ENCODE measurements around the gene ATP2C1.
A peak's percentile ranks its signal among the peaks of the same experiment; 100 is the strongest.
"Not testable (repeated sequence)": the region's sequence is repeated elsewhere in the genome, so short reads cannot be mapped to it uniquely, and the experiment has no call there.

Gene ATP2C1

GRCh38 chr3:130893376-130894129, at the start of gene ATP2C1:
Gene ATP2C1 (plus strand): TSS chr3:130894084. CDS start chr3:130894770, 686 bp downstream.
- DNase-seq (ENCODE audit: low read depth, low spot score): peak; percentile 97

GRCh38 chr3:130844462-130844861, 49.4 kb upstream of the ATP2C1 start:
- no peak for DNase-seq (ENCODE audit: low read depth, low spot score)

- DNase-seq (ENCODE audit: low read depth, low spot score): no peak
Observed at GRCh38 chr3:130846181-130846580, 47.7 kb upstream of the ATP2C1 start.

GRCh38 chr3:130849091-130849552, 44.8 kb upstream of the ATP2C1 start:
- no peak for DNase-seq (ENCODE audit: low read depth, low spot score)

GRCh38 chr3:130850044-130850797, 43.7 kb upstream of the ATP2C1 start:
- DNase-seq (ENCODE audit: low read depth, low spot score): no peak

- DNase-seq (ENCODE audit: low read depth, low spot score): no peak
Observed at GRCh38 chr3:130850843-130851242, 43.0 kb upstream of the ATP2C1 start.

GRCh38 chr3:130851277-130851676, 42.6 kb upstream of the ATP2C1 start:
- no peak for DNase-seq (ENCODE audit: low read depth, low spot score)

- no peak for DNase-seq (ENCODE audit: low read depth, low spot score)
Observed at GRCh38 chr3:130853581-130853980, 40.3 kb upstream of the ATP2C1 start.

- no peak for DNase-seq (ENCODE audit: low read depth, low spot score)
Observed at GRCh38 chr3:130854208-130854864, 39.5 kb upstream of the ATP2C1 start.

- no peak for DNase-seq (ENCODE audit: low read depth, low spot score)
Observed at GRCh38 chr3:130857336-130858026, 36.4 kb upstream of the ATP2C1 start.

- DNase-seq (ENCODE audit: low read depth, low spot score): not testable (repeated sequence)
Observed at GRCh38 chr3:130862130-130862529, 31.8 kb upstream of the ATP2C1 start.

GRCh38 chr3:130865489-130865888, 28.4 kb upstream of the ATP2C1 start:
- DNase-seq (ENCODE audit: low read depth, low spot score): no peak

- DNase-seq (ENCODE audit: low read depth, low spot score): no peak
Observed at GRCh38 chr3:130866327-130866726, 27.6 kb upstream of the ATP2C1 start.

- DNase-seq (ENCODE audit: low read depth, low spot score): no peak
Observed at GRCh38 chr3:130870423-130870822, 23.5 kb upstream of the ATP2C1 start.

- no peak for DNase-seq (ENCODE audit: low read depth, low spot score)
Observed at GRCh38 chr3:130876594-130876993, 17.3 kb upstream of the ATP2C1 start.

GRCh38 chr3:130878464-130878863, 15.4 kb upstream of the ATP2C1 start:
- DNase-seq (ENCODE audit: low read depth, low spot score): no peak

- DNase-seq (ENCODE audit: low read depth, low spot score): no peak
Observed at GRCh38 chr3:130889416-130889946, 4.4 kb upstream of the ATP2C1 start.

- DNase-seq (ENCODE audit: low read depth, low spot score): peak; percentile 72
Observed at GRCh38 chr3:130892759-130893375, 1.0 kb upstream of the ATP2C1 start.

GRCh38 chr3:130894130-130894985, 474 bp downstream of the ATP2C1 start:
- peak; percentile 47 for DNase-seq (ENCODE audit: low read depth, low spot score)

GRCh38 chr3:130894986-130895280, 1.0 kb downstream of the ATP2C1 start:
- DNase-seq (ENCODE audit: low read depth, low spot score): no peak
